ENCODE measurements around the gene DGAT2L6.

DNA sequence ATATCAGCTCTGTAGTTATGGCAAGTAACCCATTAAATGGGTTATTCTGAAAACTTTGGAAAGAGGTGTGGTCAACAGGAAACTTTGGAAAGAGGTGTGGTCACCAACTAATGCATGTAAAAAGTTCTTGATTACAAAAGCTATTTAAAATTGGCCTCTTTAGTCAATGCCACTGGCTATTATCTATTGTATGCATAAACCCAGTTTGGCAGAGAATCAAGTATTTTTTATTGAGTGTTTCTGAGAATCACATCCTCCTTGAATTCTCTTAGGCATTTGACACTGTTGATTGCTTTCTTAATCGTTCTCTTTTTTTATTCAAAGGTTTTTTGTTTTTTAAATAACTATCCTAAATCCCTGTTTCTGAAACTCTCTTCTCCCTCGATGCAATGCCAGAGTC, 75.2 kb downstream of the DGAT2L6 start:
- TF ChIP-seq, protein P1, sequence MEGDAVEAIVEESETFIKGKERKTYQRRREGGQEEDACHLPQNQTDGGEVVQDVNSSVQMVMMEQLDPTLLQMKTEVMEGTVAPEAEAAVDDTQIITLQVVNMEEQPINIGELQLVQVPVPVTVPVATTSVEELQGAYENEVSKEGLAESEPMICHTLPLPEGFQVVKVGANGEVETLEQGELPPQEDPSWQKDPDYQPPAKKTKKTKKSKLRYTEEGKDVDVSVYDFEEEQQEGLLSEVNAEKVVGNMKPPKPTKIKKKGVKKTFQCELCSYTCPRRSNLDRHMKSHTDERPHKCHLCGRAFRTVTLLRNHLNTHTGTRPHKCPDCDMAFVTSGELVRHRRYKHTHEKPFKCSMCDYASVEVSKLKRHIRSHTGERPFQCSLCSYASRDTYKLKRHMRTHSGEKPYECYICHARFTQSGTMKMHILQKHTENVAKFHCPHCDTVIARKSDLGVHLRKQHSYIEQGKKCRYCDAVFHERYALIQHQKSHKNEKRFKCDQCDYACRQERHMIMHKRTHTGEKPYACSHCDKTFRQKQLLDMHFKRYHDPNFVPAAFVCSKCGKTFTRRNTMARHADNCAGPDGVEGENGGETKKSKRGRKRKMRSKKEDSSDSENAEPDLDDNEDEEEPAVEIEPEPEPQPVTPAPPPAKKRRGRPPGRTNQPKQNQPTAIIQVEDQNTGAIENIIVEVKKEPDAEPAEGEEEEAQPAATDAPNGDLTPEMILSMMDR (IDR thresholded peaks at IDR 0.05): no peak
- TF ChIP-seq POLR2A (IDR thresholded peaks at IDR 0.05) (no peak), EP300 (IDR thresholded peaks at IDR 0.05) (no peak)

All from tibial nerve (tissue), 4 donors.